Measurements from ENCODE around the gene CECR2. TPM values are rescaled to one million over a fixed set of nuclear protein-coding genes. Genes with fewer than 3 reads are reported as not detected.

The CECR2 gene
- total and polyA plus RNA-seq, 2 donors from 2014 or later, result 0.58 to 3.4 TPM

DNA sequence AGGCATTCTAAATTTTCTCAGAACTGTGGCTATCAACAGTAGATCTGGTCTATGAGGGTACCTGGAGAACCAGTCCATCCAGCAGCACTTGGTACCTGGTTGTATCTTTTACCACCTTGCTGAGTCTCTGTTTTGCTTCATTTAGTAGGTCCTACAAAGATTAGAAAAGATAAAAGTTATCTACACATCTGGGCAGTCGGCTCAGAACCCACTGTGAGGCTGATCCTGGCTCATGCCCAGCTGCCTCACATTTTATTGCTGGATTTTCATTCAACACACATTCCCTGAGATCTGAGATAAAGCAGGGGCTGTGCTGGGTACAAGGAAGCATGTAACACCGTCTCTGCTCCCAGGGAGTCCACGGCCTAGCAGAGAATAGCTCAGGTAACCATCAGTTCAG is 231.8 kb downstream of the CECR2 start:
- FAIRE-seq, result no peak
- no peaks in the 10 kb centered on the region for H3K4me1 ChIP-seq (ENCODE audit: control insufficient read depth in 2 of 3, insufficient read depth in 2 of 3, low read depth in 1 of 3, low read length in 3 of 3)
- intact Hi-C loops (cut with DNase I), result no loop called here

DNA sequence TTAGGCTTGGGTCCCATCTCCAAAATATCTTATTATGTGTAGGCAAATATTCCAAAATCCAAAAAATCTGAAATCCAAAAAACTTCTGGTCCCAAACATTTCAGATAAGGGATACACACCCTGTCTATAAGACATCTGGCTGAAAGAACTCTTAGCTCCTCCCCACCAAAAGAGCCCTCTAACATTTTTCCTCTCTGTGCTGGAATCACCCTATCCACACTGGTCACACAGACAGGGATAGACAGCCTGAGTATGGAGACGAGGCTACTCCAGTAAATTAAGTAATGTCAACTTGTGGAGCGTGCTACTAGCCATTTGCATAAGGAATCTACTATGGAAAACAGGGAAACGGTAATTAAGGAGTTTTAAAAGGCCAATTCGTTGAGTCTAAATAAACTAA is 234.4 kb downstream of the CECR2 start:
- Histone ChIP-seq H3K27me3 (ENCODE audit: control insufficient read depth, insufficient read depth, low read length) (no peaks in the 10 kb centered on the region), H3K4me1 (ENCODE audit: control insufficient read depth in 2 of 3, insufficient read depth in 2 of 3, low read depth in 1 of 3, low read length in 3 of 3) (no peaks in the 10 kb centered on the region), H3K4me3 (ENCODE audit: low read length in 3 of 3) (no peak overlapping the region), H3K9ac (ENCODE audit: low read length in 3 of 3) (no peak overlapping the region), H3K9me3 (ENCODE audit: control insufficient read depth in 2 of 3, insufficient read depth in 1 of 3, low read length in 3 of 3) (no peaks in the 10 kb centered on the region), H3K27ac (ENCODE audit: low read depth in 2 of 2, low read length in 2 of 2) (no peak overlapping the region), H3K36me3 (ENCODE audit: control insufficient read depth in 2 of 3, insufficient read depth in 3 of 3, low read length in 3 of 3) (peaks cover 3 to 11% (median 11%) of the 10 kb centered on the region in 3 donors)
- FAIRE-seq (no peak), DNase-seq (no peak)
- TF ChIP-seq, protein P1, sequence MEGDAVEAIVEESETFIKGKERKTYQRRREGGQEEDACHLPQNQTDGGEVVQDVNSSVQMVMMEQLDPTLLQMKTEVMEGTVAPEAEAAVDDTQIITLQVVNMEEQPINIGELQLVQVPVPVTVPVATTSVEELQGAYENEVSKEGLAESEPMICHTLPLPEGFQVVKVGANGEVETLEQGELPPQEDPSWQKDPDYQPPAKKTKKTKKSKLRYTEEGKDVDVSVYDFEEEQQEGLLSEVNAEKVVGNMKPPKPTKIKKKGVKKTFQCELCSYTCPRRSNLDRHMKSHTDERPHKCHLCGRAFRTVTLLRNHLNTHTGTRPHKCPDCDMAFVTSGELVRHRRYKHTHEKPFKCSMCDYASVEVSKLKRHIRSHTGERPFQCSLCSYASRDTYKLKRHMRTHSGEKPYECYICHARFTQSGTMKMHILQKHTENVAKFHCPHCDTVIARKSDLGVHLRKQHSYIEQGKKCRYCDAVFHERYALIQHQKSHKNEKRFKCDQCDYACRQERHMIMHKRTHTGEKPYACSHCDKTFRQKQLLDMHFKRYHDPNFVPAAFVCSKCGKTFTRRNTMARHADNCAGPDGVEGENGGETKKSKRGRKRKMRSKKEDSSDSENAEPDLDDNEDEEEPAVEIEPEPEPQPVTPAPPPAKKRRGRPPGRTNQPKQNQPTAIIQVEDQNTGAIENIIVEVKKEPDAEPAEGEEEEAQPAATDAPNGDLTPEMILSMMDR (IDR thresholded peaks at IDR 0.05; ENCODE audit: borderline replicate concordance, extremely low read depth, insufficient read depth), result no peak
- intact Hi-C loops (cut with DNase I), result no loop called here

More for the DNA sequence above, 231.8 kb downstream of the CECR2 start:
- Histone ChIP-seq H3K36me3 (ENCODE audit: control insufficient read depth in 2 of 3, insufficient read depth in 3 of 3, low read length in 3 of 3) (peaks cover 10 to 26% (median 23%) of the 10 kb centered on the region in 3 donors), H3K27ac (ENCODE audit: low read depth in 2 of 2, low read length in 2 of 2) (no peak overlapping the region), H3K9me3 (ENCODE audit: control insufficient read depth in 2 of 3, insufficient read depth in 1 of 3, low read length in 3 of 3) (no peaks in the 10 kb centered on the region), H3K4me3 (ENCODE audit: low read length in 3 of 3) (no peak overlapping the region), H3K9ac (ENCODE audit: low read length in 3 of 3) (no peak overlapping the region), H3K27me3 (ENCODE audit: control insufficient read depth, insufficient read depth, low read length) (no peaks in the 10 kb centered on the region)
- TF ChIP-seq, protein P1 (IDR thresholded peaks at IDR 0.05; ENCODE audit: borderline replicate concordance, extremely low read depth, insufficient read depth), result no peak
- DNase-seq, result peak in 3 of 5 donors; percentile 6 to 31 (median 26)

DNA sequence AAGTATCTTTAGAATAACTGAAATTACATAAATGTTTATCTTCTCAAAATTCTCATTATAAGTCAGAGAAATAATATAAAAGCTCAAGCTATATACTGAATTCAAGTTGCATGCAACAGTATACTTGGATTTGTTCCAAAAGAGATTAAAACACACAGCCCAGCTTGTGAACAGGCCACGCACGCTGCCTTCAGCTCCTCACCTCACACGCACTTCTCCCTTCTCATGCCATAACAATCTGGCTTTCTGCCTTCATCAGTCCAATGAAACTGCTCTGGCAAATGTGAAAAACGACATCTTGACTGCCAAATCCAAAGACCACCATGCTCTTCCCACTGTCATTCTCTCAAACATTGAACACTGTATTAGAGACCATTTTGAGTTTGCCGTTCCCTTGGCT is 237.2 kb downstream of the CECR2 start:
- TF ChIP-seq, protein P1 (IDR thresholded peaks at IDR 0.05; ENCODE audit: borderline replicate concordance, extremely low read depth, insufficient read depth), result no peak
- H3K27me3 ChIP-seq (ENCODE audit: control insufficient read depth, insufficient read depth, low read length), result no peaks in the 10 kb centered on the region
- peaks cover 0 to 11% (median 6%) of the 10 kb centered on the region in 3 donors for H3K36me3 ChIP-seq (ENCODE audit: control insufficient read depth in 2 of 3, insufficient read depth in 3 of 3, low read length in 3 of 3)
- FAIRE-seq (no peak), DNase-seq (peak in 2 of 5 donors; percentile 8 to 10)
- intact Hi-C loops (cut with DNase I), result no loop called here
- no peaks in the 10 kb centered on the region for H3K4me1 ChIP-seq (ENCODE audit: control insufficient read depth in 2 of 3, insufficient read depth in 2 of 3, low read depth in 1 of 3, low read length in 3 of 3)
- H3K9me3 ChIP-seq (ENCODE audit: control insufficient read depth in 2 of 3, insufficient read depth in 1 of 3, low read length in 3 of 3), result no peaks in the 10 kb centered on the region
- no peak overlapping the region for H3K27ac ChIP-seq (ENCODE audit: low read depth in 2 of 2, low read length in 2 of 2)
- H3K9ac ChIP-seq (ENCODE audit: low read length in 3 of 3), result peak overlapping the region in 1 of 3 donors; percentile 31
- no peak overlapping the region for H3K4me3 ChIP-seq (ENCODE audit: low read length in 3 of 3)

Other genes with a start within 250 kb of the CECR2 start
- gene TMEM121B, start 248.1 kb upstream of the CECR2 start, total RNA-seq, result 1.2 TPM
- 0.19 TPM for gene TMEM121B, start 248.1 kb upstream of the CECR2 start, polyA plus RNA-seq (ENCODE audit: insufficient read depth, low read depth, low replicate concordance)
- 27.5 TPM for gene HDHD5, start 210.2 kb upstream of the CECR2 start, total RNA-seq
- 39.8 TPM for gene HDHD5, start 210.2 kb upstream of the CECR2 start, polyA plus RNA-seq (ENCODE audit: insufficient read depth, low read depth, low replicate concordance)
- 26.8 TPM for gene ADA2, start 150.0 kb upstream of the CECR2 start, total RNA-seq
- 33.2 TPM for gene ADA2, start 150.0 kb upstream of the CECR2 start, polyA plus RNA-seq (ENCODE audit: insufficient read depth, low read depth, low replicate concordance)
- 0.41 TPM for gene SLC25A18, start 194.0 kb downstream of the CECR2 start, total RNA-seq
- 1.1 TPM for gene SLC25A18, start 194.0 kb downstream of the CECR2 start, polyA plus RNA-seq (ENCODE audit: insufficient read depth, low read depth, low replicate concordance)